ENCODE data around the gene ATAD3B.
"Not testable (repeated sequence)": the region's sequence is repeated elsewhere in the genome, so short reads cannot be mapped to it uniquely, and the experiment has no call there.

The ATAD3B gene

GRCh38 chr1:1434131-1434823, 37.3 kb upstream of the ATAD3B start:
- peak in 1 of 2 experiments; percentile 43 for DNase-seq

DNA sequence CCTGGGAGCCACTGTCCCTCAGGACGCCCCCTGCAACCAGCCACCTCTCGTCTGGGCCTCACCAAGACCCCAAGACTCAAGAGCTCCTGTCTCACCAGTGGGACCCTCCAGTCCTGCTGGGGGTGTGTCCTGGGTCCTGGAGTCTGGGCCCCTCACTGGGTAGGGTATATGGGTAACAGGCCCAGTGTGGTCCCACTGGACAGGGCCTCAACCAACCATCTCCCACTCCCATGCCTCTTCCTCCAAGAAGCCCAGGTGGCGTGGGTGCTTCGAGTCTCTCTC, 36.8 kb upstream of the ATAD3B start:
- DNase-seq, result no peak

GRCh38 chr1:1435106-1435903, 36.3 kb upstream of the ATAD3B start, which contains the start of gene VWA1:
TSS of gene VWA1 (plus strand) at chr1:1435690. CDS start at chr1:1435749, 59 bp downstream.
- DNase-seq, result peak; percentile 42 to 49

DNA sequence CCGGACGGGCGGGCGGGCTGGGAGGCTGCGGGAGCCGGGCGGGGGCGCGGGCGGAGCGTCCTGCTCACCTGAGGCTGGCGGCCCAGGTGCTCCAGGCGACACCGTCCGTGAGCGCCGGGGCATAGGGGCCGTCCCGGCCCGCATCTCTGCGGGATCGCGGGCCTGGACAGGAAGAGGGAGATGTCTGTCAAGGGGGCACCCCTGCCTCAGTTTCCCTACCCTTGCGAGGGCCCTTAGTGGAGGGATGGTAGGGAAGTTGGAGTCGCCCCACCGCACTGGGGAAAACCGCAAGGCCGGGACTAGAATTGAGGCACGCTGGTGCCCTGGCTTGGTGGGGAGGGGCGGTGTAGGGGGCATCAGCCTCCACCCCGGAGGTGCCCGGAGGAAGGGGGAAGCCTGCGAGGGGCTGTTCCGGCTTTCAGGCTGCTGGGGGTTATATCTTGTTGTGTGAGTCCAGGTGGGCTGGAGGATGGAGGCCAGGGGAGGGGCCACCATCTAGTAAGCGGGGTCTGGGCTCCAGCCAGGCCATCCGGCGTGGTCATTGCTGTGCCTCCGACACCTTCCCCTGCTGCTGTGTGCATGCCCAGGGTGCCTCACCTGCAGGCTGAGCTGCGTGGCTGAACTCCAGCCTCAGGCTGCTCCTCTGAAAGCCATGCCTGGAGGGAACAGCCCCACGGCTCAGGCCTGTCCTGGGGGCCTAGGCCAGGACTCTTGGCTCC, 35.5 kb upstream of the ATAD3B start:
- DNase-seq, result no peak

DNA sequence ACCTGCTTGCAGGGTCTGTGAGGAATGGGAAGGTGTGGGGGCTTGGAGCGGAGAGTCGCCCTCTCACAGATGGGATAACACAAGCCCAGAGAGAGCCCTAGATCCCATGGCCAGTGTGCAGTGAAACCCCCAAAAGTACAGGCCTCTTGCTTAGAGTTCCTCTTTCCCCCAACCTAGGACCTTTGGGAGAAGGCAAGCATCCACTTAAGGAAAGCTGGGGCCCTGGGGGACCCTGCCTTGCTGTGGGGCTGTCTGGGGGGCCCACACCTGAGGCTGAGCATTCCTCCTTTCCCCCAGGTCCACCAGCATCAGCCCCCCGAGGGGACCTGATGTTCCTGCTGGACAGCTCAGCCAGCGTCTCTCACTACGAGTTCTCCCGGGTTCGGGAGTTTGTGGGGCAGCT, 34.9 kb upstream of the ATAD3B start:
- DNase-seq, result no peak

DNA sequence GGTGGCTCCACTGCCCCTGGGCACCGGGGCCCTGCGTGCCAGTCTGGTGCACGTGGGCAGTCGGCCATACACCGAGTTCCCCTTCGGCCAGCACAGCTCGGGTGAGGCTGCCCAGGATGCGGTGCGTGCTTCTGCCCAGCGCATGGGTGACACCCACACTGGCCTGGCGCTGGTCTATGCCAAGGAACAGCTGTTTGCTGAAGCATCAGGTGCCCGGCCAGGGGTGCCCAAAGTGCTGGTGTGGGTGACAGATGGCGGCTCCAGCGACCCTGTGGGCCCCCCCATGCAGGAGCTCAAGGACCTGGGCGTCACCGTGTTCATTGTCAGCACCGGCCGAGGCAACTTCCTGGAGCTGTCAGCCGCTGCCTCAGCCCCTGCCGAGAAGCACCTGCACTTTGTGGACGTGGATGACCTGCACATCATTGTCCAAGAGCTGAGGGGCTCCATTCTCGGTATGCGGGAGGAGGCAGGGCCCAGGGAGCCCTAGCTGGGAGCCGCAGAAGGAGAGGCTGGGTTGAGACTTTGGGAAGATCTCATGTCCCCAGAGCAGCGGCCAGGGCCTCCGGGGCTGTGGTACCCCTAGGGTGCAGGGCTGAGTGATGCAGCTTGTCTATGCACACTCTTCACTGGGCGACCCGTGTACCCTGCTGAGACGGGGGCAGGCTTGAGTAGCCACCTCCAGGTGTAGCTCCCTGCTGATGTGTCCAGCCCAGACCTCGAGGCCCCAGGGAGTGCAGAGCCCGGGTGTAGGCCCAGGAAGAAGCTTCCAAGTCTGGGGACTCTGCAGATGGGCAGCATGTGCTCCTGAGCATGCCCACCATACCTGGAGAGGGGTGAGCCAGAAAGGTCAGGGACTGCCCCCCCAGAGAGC, 34.3 kb upstream of the ATAD3B start:
- DNase-seq, result no peak

GRCh38 chr1:1437904-1438376, 33.6 kb upstream of the ATAD3B start:
- DNase-seq, result no peak

GRCh38 chr1:1438531-1439381, 32.8 kb upstream of the ATAD3B start:
- DNase-seq, result no peak

GRCh38 chr1:1439546-1440261, 31.9 kb upstream of the ATAD3B start:
- DNase-seq, result no peak

- DNase-seq, result no peak
Measured at GRCh38 chr1:1440262-1441001, 31.1 kb upstream of the ATAD3B start.

- no peak for DNase-seq
Measured at GRCh38 chr1:1441002-1441888, 30.3 kb upstream of the ATAD3B start.

DNA sequence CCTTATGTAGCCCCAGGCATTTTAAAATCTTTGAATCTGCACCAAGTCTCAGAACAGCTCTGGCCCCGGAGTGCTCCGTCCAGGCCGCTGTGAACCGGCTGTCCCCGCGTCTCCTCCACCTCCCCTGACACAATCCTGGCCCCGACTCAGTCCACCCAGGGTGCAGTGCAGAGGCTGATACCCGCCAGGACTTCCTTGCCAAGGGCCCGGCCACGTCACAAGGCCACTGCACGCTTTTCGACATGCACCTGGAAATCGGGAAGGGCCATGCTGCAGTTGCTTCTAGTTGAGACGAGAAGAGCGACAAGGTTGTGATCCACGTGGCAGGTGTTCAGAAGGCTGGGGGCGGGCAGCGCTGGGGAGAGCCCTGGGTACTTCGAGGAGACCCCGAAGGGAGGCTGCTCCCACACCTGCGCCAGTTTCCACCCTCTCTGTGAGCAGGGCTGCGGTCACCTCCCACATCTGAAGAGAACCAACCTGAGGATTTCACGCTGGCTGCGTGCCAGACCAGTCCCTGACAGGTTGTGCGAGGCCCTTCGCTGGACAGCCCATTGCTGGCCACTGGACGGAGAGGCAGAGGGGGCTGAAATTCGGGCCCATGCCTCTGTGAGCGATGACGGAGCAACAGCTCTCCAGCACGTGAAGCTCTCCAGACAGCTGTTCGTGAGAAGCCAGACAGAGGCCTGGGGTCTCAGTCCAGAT, 29.3 kb upstream of the ATAD3B start:
- DNase-seq, result no peak

DNA sequence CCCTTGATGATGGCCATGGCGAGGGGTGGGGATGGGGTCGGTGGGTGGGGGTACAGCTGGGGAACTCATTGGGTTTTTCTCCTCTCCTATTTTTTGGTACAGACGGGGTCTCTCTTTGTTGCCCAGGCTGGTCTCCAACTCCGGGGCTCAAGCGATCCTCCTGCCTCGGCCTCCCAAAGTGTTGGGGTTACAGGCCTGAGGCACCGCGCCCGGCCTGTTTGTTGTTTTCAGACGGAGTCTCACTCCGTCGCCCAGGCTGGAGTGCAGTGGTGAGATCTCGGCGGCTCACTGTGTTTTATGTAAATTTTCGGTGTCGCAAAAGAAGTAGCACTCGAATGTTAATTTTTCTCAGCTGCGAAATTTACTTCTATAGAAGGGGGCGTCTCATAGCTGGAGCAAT, 24.9 kb upstream of the ATAD3B start:
- DNase-seq, result not testable (repeated sequence)

DNA sequence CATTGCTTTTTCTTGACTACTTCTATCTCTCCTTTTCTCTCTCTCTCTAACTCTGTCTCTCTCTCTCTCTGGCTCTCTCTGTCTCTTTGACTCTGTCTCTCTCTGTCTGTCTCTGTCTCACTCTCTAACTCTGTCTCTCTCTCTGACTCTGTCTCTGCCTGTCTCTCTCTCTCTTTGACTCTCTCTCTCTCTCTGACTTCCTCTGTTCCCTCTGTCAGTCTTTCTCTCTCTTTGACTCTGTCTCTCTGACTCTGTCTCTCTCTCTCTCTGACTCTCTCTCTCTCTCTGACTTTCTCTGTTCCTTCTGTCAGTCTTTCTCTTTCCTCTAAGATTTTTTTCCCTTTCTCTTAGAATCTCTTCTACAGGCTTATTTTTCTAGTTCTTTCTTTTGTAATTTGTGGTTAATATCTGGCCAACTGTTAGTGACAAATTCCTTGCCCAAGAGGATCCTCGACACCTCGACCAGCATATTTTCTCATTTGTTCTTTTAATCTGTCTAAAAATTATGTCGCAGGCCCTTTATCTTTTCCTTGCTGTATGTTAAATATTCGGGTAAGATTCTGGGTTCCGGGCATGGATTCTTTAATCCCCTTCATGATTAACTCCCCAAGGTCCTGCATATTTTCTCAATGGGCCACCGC, 22.3 kb upstream of the ATAD3B start, which contains the start of gene ATAD3C:
Gene ATAD3C, plus strand, starts transcription at position 591 of the 641 bp plus-strand sequence. CDS start 995 bp downstream, outside the sequence.
- no peak for DNase-seq

DNA sequence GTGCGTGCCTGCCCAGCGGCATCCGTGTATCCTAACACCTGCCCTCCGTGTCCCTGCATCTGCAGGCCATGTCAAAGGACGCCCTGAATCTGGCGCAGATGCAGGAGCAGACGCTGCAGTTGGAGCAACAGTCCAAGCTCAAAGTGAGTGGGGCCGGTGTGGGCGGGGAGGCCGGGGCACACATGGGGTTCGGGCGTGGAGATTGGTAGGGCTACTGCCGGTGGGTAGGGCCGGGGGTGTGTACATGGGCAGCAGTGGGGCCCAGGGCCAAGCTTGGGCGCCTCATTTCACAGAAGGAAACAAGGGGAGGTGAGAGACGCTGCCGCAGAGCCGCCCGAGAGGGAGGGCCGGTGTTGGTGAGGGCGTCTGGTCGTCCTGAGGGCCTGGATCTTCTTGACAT, 20.9 kb upstream of the ATAD3B start:
- not testable (repeated sequence) for DNase-seq

DNA sequence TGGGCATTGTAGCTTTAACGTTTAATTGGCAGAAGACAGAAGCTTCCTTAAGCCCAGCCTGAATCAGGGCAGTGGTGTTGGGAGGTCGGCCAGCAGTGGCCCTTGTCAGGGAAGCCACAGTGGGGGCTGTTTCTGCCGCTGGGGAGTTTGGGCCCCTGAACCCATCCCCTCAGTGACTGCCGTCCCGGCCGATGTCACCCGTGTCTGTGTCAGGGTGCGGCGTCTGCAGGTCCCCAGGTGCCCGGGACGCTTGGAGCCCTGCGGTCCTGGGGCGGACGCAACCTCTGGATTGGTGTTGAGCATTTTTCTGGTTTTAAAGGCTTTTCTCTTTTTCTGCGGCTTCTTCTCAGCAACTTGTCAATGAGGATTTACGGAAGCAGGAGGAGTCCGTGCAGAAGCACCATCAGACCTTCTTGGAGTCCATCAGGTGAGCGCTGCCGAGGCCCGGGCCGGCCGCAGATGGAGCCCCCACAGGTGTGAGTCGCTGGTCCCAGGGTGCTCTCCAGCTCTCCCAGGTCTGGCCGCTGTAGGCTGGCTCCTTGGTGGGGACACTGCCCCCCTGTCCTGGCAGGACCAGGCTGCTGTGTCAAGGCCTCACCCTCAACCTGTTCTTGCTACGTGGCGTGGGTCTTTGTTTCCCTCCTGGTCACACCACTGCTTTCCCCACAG, 19.7 kb upstream of the ATAD3B start:
- no peak for DNase-seq

DNA sequence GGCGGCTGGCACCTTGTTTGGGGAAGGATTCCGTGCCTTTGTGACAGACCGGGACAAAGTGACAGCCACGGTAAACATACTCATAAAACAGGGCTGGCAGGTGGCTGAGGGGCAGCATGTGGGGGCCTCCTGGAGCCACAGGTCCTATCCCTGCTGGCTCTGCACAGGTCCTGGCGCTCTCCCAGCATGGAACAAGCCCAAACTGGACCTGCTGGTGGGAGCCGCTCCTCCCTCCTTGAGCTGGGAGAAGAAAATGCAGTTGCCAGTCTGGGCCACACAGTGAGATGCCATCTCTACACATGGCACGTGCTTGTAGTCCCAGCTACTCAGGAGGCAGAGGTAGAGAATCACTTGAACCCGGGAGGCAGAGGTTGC, 19.2 kb upstream of the ATAD3B start:
- peak in 1 of 2 experiments; percentile 26 for DNase-seq

Data from NCI-H2081 (cell line).